Measurements from ENCODE around the gene NUDT4B. TPM values are rescaled to one million over a fixed set of nuclear protein-coding genes. Genes with fewer than 3 reads are reported as not detected.
"Not testable (repeated sequence)": the region's sequence is repeated elsewhere in the genome, so short reads cannot be mapped to it uniquely, and the experiment has no call there.

NUDT4B gene
- polyA plus RNA-seq, 3 donors: 0.57 to 1.8 TPM; not detected in 1

GRCh38 chr1:148734311-148734662, 14.3 kb upstream of the NUDT4B start:
- DNase-seq (ENCODE audit: low read depth in 3 of 3, low spot score in 2 of 3): not testable (repeated sequence)

GRCh38 chr1:148735538-148735937, 13.0 kb upstream of the NUDT4B start:
- DNase-seq (ENCODE audit: low read depth in 3 of 3, low spot score in 2 of 3): not testable (repeated sequence)

GRCh38 chr1:148738667-148739066, 9.9 kb upstream of the NUDT4B start:
- not testable (repeated sequence) for DNase-seq (ENCODE audit: low read depth in 3 of 3, low spot score in 2 of 3)

- DNase-seq (ENCODE audit: low read depth in 3 of 3, low spot score in 2 of 3): not testable (repeated sequence)
Measured at GRCh38 chr1:148743200-148743599, 5.4 kb upstream of the NUDT4B start.

GRCh38 chr1:148743726-148744720, 4.6 kb upstream of the NUDT4B start:
- DNase-seq (ENCODE audit: low read depth in 3 of 3, low spot score in 2 of 3): not testable (repeated sequence)

GRCh38 chr1:148749335-148749681, 734 bp downstream of the NUDT4B start:
- not testable (repeated sequence) for DNase-seq (ENCODE audit: low read depth in 3 of 3, low spot score in 2 of 3)

GRCh38 chr1:148756231-148756630, 7.7 kb downstream of the NUDT4B start:
- not testable (repeated sequence) for DNase-seq (ENCODE audit: low read depth in 3 of 3, low spot score in 2 of 3)

- not testable (repeated sequence) for DNase-seq (ENCODE audit: low read depth in 3 of 3, low spot score in 2 of 3)
Measured at GRCh38 chr1:148757446-148757845, 8.9 kb downstream of the NUDT4B start.

GRCh38 chr1:148758412-148758811, 9.8 kb downstream of the NUDT4B start:
- not testable (repeated sequence) for DNase-seq (ENCODE audit: low read depth in 3 of 3, low spot score in 2 of 3)

- not testable (repeated sequence) for DNase-seq (ENCODE audit: low read depth in 3 of 3, low spot score in 2 of 3)
Measured at GRCh38 chr1:148758925-148759324, 10.4 kb downstream of the NUDT4B start.

- not testable (repeated sequence) for DNase-seq (ENCODE audit: low read depth in 3 of 3, low spot score in 2 of 3)
Measured at GRCh38 chr1:148759749-148760148, 11.2 kb downstream of the NUDT4B start.

- not testable (repeated sequence) for DNase-seq (ENCODE audit: low read depth in 3 of 3, low spot score in 2 of 3)
Measured at GRCh38 chr1:148760206-148760605, 11.6 kb downstream of the NUDT4B start.

- DNase-seq (ENCODE audit: low read depth in 3 of 3, low spot score in 2 of 3): not testable (repeated sequence)
Measured at GRCh38 chr1:148761360-148761759, 12.8 kb downstream of the NUDT4B start.

- not testable (repeated sequence) for DNase-seq (ENCODE audit: low read depth in 3 of 3, low spot score in 2 of 3)
Measured at GRCh38 chr1:148765238-148766019, 16.9 kb downstream of the NUDT4B start.

GRCh38 chr1:148768541-148768940, 20.0 kb downstream of the NUDT4B start:
- not testable (repeated sequence) for DNase-seq (ENCODE audit: low read depth in 3 of 3, low spot score in 2 of 3)

GRCh38 chr1:148769495-148769894, 20.9 kb downstream of the NUDT4B start:
- DNase-seq (ENCODE audit: low read depth in 3 of 3, low spot score in 2 of 3): not testable (repeated sequence)

GRCh38 chr1:148773690-148774089, 25.1 kb downstream of the NUDT4B start:
- not testable (repeated sequence) for DNase-seq (ENCODE audit: low read depth in 3 of 3, low spot score in 2 of 3)

- not testable (repeated sequence) for DNase-seq (ENCODE audit: low read depth in 3 of 3, low spot score in 2 of 3)
Measured at GRCh38 chr1:148774102-148774501, 25.5 kb downstream of the NUDT4B start.

- not testable (repeated sequence) for DNase-seq (ENCODE audit: low read depth in 3 of 3, low spot score in 2 of 3)
Measured at GRCh38 chr1:148775263-148775662, 26.7 kb downstream of the NUDT4B start.

GRCh38 chr1:148777649-148778048, 29.1 kb downstream of the NUDT4B start:
- DNase-seq (ENCODE audit: low read depth in 3 of 3, low spot score in 2 of 3): not testable (repeated sequence)

- DNase-seq (ENCODE audit: low read depth in 3 of 3, low spot score in 2 of 3): not testable (repeated sequence)
Measured at GRCh38 chr1:148780404-148780803, 31.8 kb downstream of the NUDT4B start.

All from right renal cortex interstitium (tissue), 3 donors.